HepG2 (cell line): ENCODE data around the gene OAF. TPM values are rescaled to one million over a fixed set of nuclear protein-coding genes. Genes with fewer than 3 reads are reported as not detected.

Experiments
- BCL6 ChIP-seq: IDR thresholded peaks from 2 replicates; pipeline ENCODE4 v1.6.1; 2016; ENCODE audit warnings: missing genetic modification reagents, missing compliant biosample characterization
- HDAC1 ChIP-seq: sonication (generic); formaldehyde crosslinking; IDR thresholded peaks from 2 replicates; pipeline ENCODE4 v1.5.1; 2020; ENCODE audit warnings: mild to moderate bottlenecking, missing genetic modification reagents
- MLX ChIP-seq: IDR thresholded peaks from 2 replicates; pipeline ENCODE4 v1.6.1; 2016
- NFE2L2 ChIP-seq: fragments of 150-350 bp; IDR thresholded peaks from 2 replicates; pipeline ENCODE4 v1.6.1; 2014; ENCODE audit warnings: low read length
- NFYB ChIP-seq: sonication (generic); formaldehyde crosslinking; IDR thresholded peaks from 2 replicates; pipeline ENCODE4 v1.4.0; 2020; ENCODE audit warnings: missing genetic modification reagents
- NONO ChIP-seq, 2 experiments: fragments of 450-650 bp in 1 of 2; sonication (generic) in 1 of 2; formaldehyde crosslinking in 1 of 2; IDR thresholded peaks in 1 of 2; conservative IDR thresholded peaks in 1 of 2; 2 replicates each; pipeline versions ENCODE4 v1.6.1 to v1.8.0; 2017 to 2022; ENCODE audit warnings: mild to moderate bottlenecking in 1 of 2, missing genetic modification reagents in 1 of 2, moderate library complexity in 1 of 2
- SAP130 ChIP-seq: IDR thresholded peaks from 2 replicates; pipeline ENCODE4 v1.6.1; 2016; ENCODE audit warnings: low read depth
- SNRNP70 ChIP-seq: fragments of 200-400 bp; formaldehyde crosslinking; IDR thresholded peaks from 2 replicates; pipeline ENCODE4 v1.6.1; 2017; ENCODE audit warnings: mild to moderate bottlenecking, low read depth, low read length, moderate library complexity
- SRF ChIP-seq: IDR thresholded peaks from 2 replicates; pipeline ENCODE4 v1.6.1; 2011; ENCODE audit warnings: mild to moderate bottlenecking, low read depth, low read length, moderate library complexity
- XRCC5 ChIP-seq: fragments of 200-400 bp; formaldehyde crosslinking; optimal IDR thresholded peaks from 2 replicates; pipeline ENCODE3; 2017; ENCODE audit warnings: mild to moderate bottlenecking, low read length
- ZBTB44 ChIP-seq: sonication (generic); formaldehyde crosslinking; IDR thresholded peaks from 2 replicates; pipeline ENCODE4 v1.4.0; 2020; ENCODE audit warnings: missing genetic modification reagents
- ZFY ChIP-seq: sonication (generic); formaldehyde crosslinking; IDR thresholded peaks from 2 replicates; pipeline ENCODE4 v1.4.0; 2020; ENCODE audit warnings: missing genetic modification reagents
- ZNF12 ChIP-seq: sonication (generic); formaldehyde crosslinking; IDR thresholded peaks from 2 replicates; pipeline ENCODE4 v1.5.0; 2020; ENCODE audit warnings: missing genetic modification reagents
- ZNF124 ChIP-seq: sonication (generic); formaldehyde crosslinking; IDR thresholded peaks from 2 replicates; pipeline ENCODE4 v1.4.0; 2020; ENCODE audit warnings: missing genetic modification reagents
- ZNF232 ChIP-seq: sonication (generic); formaldehyde crosslinking; IDR thresholded peaks from 2 replicates; pipeline ENCODE4 v1.4.0; 2020; ENCODE audit warnings: missing genetic modification reagents, borderline replicate concordance
- ZNF251 ChIP-seq: sonication (generic); formaldehyde crosslinking; IDR thresholded peaks from 2 replicates; pipeline ENCODE4 v1.9.0; 2021; ENCODE audit warnings: mild to moderate bottlenecking, missing genetic modification reagents
- ZNF3 ChIP-seq: IDR thresholded peaks from 2 replicates; pipeline ENCODE4 v1.7.0; 2017; ENCODE audit warnings: inconsistent platforms
- ZNF512B ChIP-seq: sonication (generic); formaldehyde crosslinking; IDR thresholded peaks from 2 replicates; pipeline ENCODE4 v1.5.1; 2020; ENCODE audit warnings: missing genetic modification reagents, mild to moderate bottlenecking, borderline replicate concordance
- ZNF703 ChIP-seq: sonication (generic); formaldehyde crosslinking; IDR thresholded peaks from 2 replicates; pipeline ENCODE4 v1.5.1; 2020; ENCODE audit warnings: missing genetic modification reagents, mild to moderate bottlenecking, moderate library complexity, borderline replicate concordance
- ZNF775 ChIP-seq: sonication (generic); formaldehyde crosslinking; IDR thresholded peaks from 2 replicates; pipeline ENCODE4 v1.4.0; 2020; ENCODE audit warnings: missing genetic modification reagents, mild to moderate bottlenecking, moderate library complexity, borderline replicate concordance
- ZNF792 ChIP-seq: IDR thresholded peaks from 2 replicates; pipeline ENCODE4 v1.6.1; 2016
- ZNF800 ChIP-seq: sonication (generic); formaldehyde crosslinking; IDR thresholded peaks from 2 replicates; pipeline ENCODE4 v1.4.0; 2020; ENCODE audit warnings: missing genetic modification reagents
- ZNF891 ChIP-seq: sonication (generic); formaldehyde crosslinking; IDR thresholded peaks from 2 replicates; pipeline ENCODE4 v1.5.0; 2020; ENCODE audit warnings: mild to moderate bottlenecking, missing genetic modification reagents
- ZSCAN25 ChIP-seq: sonication (generic); formaldehyde crosslinking; IDR thresholded peaks from 2 replicates; pipeline ENCODE4 v1.8.0; 2022; ENCODE audit warnings: mild to moderate bottlenecking, missing genetic modification reagents
- ZSCAN30 ChIP-seq: sonication (generic); formaldehyde crosslinking; IDR thresholded peaks from 2 replicates; pipeline ENCODE4 v1.5.0; 2020; ENCODE audit warnings: mild to moderate bottlenecking, missing genetic modification reagents
- polyA plus RNA-seq, 8 experiments: library from polyadenylated mRNA; depleted of rRNA in 3 of 8; stranded (reverse) in 7 of 8; unstranded in 1 of 8; fragments of >200 nt; fragmentation: Illumina TruSeq in 4 of 8; extraction: Trizol in 4 of 8; gene quantifications; 2 replicates each; pipeline versions ENCODE4 v1.2.1 to v1.2.3, GENCODE V29; 2011 to 2016; ENCODE audit warnings: low read depth in 4 of 8, missing spikeins in 1 of 8, mixed read lengths in 1 of 8; ENCODE audit not compliant: insufficient read depth in 1 of 8
- total RNA-seq, 5 experiments: library from RNA; depleted of rRNA; stranded (reverse); fragments of >200 nt; fragmentation: Illumina TruSeq; extraction: Trizol; gene quantifications; 2 replicates each; pipeline ENCODE4 v1.2.3, GENCODE V29; 2016; ENCODE audit warnings: low read depth in 1 of 5

OAF gene
- total and polyA plus RNA-seq, 2 of the 13 experiments (the other 11 are each of a cell fraction or from before 2014, with no cell fraction given): 63.7 to 94.6 TPM

GRCh38 chr11:120217941-120218694 lies 7.3 kb downstream of the OAF start (continued):
- TF ChIP-seq ZNF512B (no peak), HDAC1 (peak; percentile 60), ZFY (CRISPR knock-in tag) (peak; percentile 48; the same call in 1 of the 2 replicates), ZNF792 (CRISPR knock-in tag) (peak; percentile 31; the same call in 1 of the 2 replicates), NONO (IDR thresholded peaks at IDR 0.05) (no peak), NONO (CRISPR knock-in tag; conservative IDR thresholded peaks at IDR 0.05) (peak; percentile 36; the same call in 1 of the 2 replicates), ZNF232 (CRISPR knock-in tag) (no peak), ZNF12 (CRISPR knock-in tag) (no peak), ZNF703 (CRISPR knock-in tag) (no peak), SRF (no peak), MLX (CRISPR knock-in tag) (0 out of 2 replicates have a peak, but pooled peaks have one; percentile 22), SNRNP70 (no peak), BCL6 (CRISPR knock-in tag) (peak; percentile 41; the same call in 1 of the 2 replicates), ZNF891 (CRISPR knock-in tag) (peak; percentile 49; the same call in 1 of the 2 replicates), ZBTB44 (CRISPR knock-in tag) (no peak), ZSCAN25 (CRISPR knock-in tag) (peak; percentile 63; the same call in 1 of the 2 replicates), SAP130 (CRISPR knock-in tag) (peak; percentile 73), ZNF775 (CRISPR knock-in tag) (no peak), XRCC5 (peak; percentile 62), ZNF251 (CRISPR knock-in tag) (no peak), ZNF800 (CRISPR knock-in tag) (no peak), ZNF124 (no peak), ZSCAN30 (CRISPR knock-in tag) (no peak), NFE2L2 (no peak), ZNF3 (CRISPR knock-in tag) (no peak), NFYB (0 out of 2 replicates have a peak, but pooled peaks have one; percentile 6)
